Cardiac fibroblast (primary cell): ENCODE data around the gene PPM1H.

ENCODE experiments used
- DNase-seq, 2 donors: peaks; one replicate each; pipeline versions ENCODE4 v3.0.0 to v3.0.0-alpha.2; 2010; ENCODE audit warnings: low read depth in 2 of 2
- H3K4me3 ChIP-seq, 2 donors: replicated peaks in 1 of 2; 1 replicate in 1 of 2; 2 replicates in 1 of 2; pipeline ENCODE4 v1.5.1; 2011; ENCODE audit warnings: low read depth in 2 of 2, low read length in 2 of 2, mild to moderate bottlenecking in 2 of 2, moderate library complexity in 1 of 2
- TF ChIP-seq, protein P1 (sequence below): IDR thresholded peaks from one replicate; pipeline ENCODE4 v1.5.1; 2011; ENCODE audit warnings: low read depth, mild to moderate bottlenecking, low read length, inconsistent platforms

The PPM1H gene

DNA sequence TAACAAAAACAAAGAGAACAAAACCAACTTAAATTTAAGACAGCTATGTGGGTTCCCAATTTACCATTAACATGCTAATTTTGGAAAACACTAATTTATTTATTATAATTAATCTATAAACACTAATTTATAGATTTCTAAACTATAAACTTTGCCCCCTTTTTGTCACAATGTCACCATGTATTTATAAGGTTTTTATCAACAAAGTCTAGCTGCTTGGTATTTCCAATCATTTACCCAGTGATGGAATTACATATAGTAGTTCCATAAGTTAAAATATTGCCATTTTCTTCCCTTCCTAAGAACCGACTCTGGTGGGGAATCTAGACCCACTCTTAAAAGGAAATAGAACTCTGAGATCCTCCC is 140.7 kb downstream of the PPM1H start:
- TF ChIP-seq, protein P1, sequence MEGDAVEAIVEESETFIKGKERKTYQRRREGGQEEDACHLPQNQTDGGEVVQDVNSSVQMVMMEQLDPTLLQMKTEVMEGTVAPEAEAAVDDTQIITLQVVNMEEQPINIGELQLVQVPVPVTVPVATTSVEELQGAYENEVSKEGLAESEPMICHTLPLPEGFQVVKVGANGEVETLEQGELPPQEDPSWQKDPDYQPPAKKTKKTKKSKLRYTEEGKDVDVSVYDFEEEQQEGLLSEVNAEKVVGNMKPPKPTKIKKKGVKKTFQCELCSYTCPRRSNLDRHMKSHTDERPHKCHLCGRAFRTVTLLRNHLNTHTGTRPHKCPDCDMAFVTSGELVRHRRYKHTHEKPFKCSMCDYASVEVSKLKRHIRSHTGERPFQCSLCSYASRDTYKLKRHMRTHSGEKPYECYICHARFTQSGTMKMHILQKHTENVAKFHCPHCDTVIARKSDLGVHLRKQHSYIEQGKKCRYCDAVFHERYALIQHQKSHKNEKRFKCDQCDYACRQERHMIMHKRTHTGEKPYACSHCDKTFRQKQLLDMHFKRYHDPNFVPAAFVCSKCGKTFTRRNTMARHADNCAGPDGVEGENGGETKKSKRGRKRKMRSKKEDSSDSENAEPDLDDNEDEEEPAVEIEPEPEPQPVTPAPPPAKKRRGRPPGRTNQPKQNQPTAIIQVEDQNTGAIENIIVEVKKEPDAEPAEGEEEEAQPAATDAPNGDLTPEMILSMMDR, result no peak
- H3K4me3 ChIP-seq, result no peak overlapping the region
- DNase-seq, result no peak

DNA sequence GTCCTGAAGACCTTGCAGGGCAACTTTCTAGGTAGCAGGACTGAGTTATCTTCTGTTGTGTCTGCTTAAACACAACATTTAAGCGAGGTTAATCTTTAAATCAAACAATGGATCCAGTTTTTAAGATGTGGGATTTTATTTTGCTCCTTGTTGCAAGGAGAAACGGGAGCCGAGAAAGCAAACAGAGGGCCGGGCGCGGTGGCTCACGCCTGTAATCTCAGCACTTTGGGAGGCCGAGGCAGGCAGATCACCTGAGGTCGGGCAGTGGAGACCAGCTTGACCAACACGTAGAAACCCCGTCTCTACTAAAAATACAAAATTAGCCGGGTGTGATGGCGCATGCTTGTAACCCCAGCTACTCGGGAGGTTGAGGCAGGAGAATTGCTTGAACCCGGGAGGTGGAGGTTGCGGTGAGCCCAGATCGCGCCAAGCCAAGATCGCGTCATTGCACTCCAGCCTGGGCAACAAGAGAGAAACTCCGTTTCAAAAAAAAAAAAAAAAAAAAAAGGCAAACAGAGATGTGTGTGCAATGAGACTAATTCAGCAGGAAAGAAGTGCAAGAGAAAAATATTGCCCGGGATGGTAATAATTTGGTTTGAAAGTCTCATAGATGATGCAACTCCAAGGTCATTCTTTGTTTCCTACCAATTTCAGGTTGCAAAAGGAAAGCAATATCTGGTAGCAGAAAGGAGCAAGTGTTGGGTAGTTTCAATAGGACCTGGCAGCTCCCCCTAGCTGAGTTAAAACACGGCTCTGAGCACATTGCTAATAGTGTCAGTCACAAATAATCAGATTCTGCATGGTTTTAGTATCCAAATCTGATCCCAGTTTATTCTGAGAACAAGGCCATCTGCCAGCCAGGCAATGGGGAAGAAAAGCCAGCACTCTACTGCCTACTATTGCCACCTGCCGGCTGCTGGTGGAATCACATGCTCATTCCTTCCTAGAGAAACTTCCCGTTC is 141.4 kb downstream of the PPM1H start:
- DNase-seq, result peak; percentile 93 to 94
- no peak overlapping the region for H3K4me3 ChIP-seq
- TF ChIP-seq, protein P1, result peak; percentile 92

DNA sequence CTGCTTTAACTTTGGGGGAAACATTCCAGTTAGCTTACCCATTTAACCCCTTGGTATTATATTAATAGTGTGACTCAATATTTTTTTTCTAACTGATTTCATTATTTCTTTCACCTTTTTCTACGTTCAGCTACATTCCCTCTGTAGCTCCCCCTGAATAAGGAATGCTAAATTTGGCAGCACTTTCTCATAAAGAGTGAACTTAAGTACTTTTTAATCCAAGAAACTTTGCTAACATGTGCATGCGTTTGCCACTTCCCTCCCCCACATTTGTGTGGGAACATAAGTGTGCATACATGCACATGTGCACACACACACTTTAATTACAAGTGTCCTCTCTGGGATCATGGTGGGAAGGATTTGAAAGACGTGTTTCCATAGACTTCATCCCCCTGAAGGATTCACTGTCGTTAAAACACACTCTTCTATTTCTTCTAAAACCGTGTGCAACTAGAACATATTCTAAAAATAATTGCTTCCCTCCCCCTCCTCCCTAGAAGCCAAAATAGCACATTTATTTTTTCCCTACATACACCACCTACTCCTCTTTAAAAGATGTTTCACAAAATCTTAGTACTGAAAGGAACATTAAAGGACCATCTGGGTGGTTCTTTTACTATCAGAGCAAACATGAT is 142.6 kb downstream of the PPM1H start:
- peak in 1 of 2 donors; percentile 12 for DNase-seq
- TF ChIP-seq, protein P1, result no peak
- no peak overlapping the region for H3K4me3 ChIP-seq

DNA sequence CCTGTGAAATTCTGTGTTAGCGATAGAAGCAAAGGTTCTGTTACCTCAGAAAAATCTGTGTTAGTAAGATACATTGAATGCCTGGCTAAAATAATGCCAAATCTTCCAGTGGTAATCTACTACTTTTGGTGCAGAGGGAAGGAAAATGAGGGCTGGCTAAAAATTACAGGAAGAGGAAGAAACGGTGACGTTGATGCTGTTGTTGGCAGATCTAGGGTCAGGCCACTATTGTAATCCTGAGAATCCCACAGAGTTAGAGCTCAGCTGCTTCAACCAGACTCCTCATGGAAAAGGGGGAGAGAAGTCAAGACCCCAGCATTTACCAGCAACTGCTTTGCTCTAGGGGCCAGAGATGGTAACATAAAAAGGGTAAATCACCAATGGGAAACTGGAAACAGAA is 145.1 kb downstream of the PPM1H start:
- no peak overlapping the region for H3K4me3 ChIP-seq
- DNase-seq, result no peak

DNA sequence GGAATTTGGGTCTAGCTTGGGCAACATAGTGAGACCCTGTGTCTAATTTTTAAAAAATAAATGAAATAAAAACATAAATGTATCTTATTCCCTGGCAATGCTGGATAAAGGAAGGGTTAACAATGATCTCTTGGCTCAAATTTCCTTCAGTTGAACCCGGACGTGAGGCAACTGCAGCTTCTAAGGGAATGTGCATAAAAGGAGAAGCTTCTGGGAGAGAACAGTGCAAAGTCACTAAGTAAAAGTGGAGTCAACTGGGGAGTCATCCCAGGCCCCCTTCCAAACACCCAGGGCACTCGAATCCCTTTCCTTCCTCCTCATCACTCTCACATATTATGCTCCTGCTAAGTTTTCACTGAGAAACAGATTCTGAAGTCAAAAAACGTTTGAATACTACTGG is 147.3 kb downstream of the PPM1H start:
- TF ChIP-seq, protein P1, result no peak
- DNase-seq, result peak; percentile 29 to 39
- no peak overlapping the region for H3K4me3 ChIP-seq

More for the DNA sequence above, 145.1 kb downstream of the PPM1H start:
- TF ChIP-seq, protein P1, result no peak

DNA sequence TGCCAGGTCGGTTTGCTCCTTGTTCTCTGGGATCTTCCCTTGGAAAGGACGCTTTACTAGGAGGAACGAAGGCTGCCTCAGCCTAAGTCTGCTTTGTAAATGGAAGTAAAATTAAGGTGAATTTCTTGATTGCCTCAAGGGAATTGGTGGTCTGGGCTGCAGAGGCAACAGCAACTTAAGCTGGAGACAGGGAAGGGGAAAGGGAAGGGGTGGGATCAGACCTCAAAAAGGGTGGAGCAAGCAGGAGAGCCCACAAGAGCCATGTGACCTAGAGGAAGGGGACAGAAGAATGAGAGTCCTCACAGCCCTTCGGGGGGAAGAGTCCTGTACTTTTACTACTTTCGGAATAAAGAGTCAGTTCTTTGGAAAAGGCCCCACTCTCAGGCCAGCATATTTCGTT is 147.9 kb downstream of the PPM1H start:
- no peak for DNase-seq
- H3K4me3 ChIP-seq, result no peak overlapping the region
- TF ChIP-seq, protein P1, result no peak
